Prostate gland (tissue), 2 donors: Measurements from ENCODE around the gene CHST11. TPM values are rescaled to one million over a fixed set of nuclear protein-coding genes. Genes with fewer than 3 reads are reported as not detected.

Experiments
- DNase-seq: peaks from one replicate; pipeline ENCODE4 v3.0.0-alpha.2; 2019; ENCODE audit warnings: low spot score
- H3K27ac ChIP-seq, 2 donors: fragments of 200-600 bp; sonication (generic); 2 replicates each; pipeline ENCODE4 v1.5.1; 2017 to 2019
- H3K27me3 ChIP-seq: fragments of 200-600 bp; sonication (generic); replicated peaks from 2 replicates; pipeline ENCODE4 v1.5.1; 2019; ENCODE audit not compliant: insufficient read depth
- H3K36me3 ChIP-seq, 2 donors: fragments of 200-600 bp; sonication (generic); 1 replicate in 1 of 2; 2 replicates in 1 of 2; pipeline versions ENCODE4 v1.5.1 to v1.8.1; 2017 to 2019
- H3K4me1 ChIP-seq: fragments of 200-600 bp; sonication (generic); replicated peaks from 2 replicates; pipeline ENCODE4 v1.5.1; 2019
- H3K4me3 ChIP-seq, 2 donors: fragments of 200-600 bp; sonication (generic); 2 replicates each; pipeline ENCODE4 v1.5.1; 2017 to 2019
- H3K9me3 ChIP-seq: fragments of 200-600 bp; sonication (generic); 2 replicates; pipeline ENCODE4 v1.5.1; 2017
- CTCF ChIP-seq, 4 experiments: fragments of 200-600 bp in 2 of 4; fragments of 450-650 bp in 2 of 4; sonication (generic) in 2 of 4; IDR thresholded peaks; 1 replicate in 3 of 4; 2 replicates in 1 of 4; pipeline ENCODE4 v1.5.1; 2016 to 2019; ENCODE audit warnings: antibody characterized with exemption in 4 of 4, mild to moderate bottlenecking in 2 of 4, moderate library complexity in 2 of 4
- POLR2A ChIP-seq: fragments of 450-650 bp; IDR thresholded peaks from one replicate; pipeline ENCODE4 v1.6.1; 2016; ENCODE audit warnings: antibody characterized with exemption, mild to moderate bottlenecking
- POLR2AphosphoS5 ChIP-seq: sonication (generic); formaldehyde crosslinking; IDR thresholded peaks from one replicate; pipeline ENCODE4 v1.6.1; 2017; ENCODE audit warnings: antibody characterized with exemption
- WGBS: methylation state at CpG from one replicate; pipeline ENCODE4 v1.1.5; 2018; 5-methylcytosine and 5-hydroxymethylcytosine counted together
- intact Hi-C: fragments of 100-400 bp; cut with DNase I; formaldehyde crosslinking; loops from one replicate; pipeline ENCODE4 v1.14.2; 2022
- total RNA-seq, 2 donors: library from RNA; depleted of rRNA; stranded (reverse); fragments of >200 nt; gene quantifications; one replicate each; pipeline ENCODE4 v1.1.0, GENCODE V29; 2016

Gene CHST11
- total RNA-seq, 2 donors from 2014 or later: 10.4 to 25.4 TPM

DNA sequence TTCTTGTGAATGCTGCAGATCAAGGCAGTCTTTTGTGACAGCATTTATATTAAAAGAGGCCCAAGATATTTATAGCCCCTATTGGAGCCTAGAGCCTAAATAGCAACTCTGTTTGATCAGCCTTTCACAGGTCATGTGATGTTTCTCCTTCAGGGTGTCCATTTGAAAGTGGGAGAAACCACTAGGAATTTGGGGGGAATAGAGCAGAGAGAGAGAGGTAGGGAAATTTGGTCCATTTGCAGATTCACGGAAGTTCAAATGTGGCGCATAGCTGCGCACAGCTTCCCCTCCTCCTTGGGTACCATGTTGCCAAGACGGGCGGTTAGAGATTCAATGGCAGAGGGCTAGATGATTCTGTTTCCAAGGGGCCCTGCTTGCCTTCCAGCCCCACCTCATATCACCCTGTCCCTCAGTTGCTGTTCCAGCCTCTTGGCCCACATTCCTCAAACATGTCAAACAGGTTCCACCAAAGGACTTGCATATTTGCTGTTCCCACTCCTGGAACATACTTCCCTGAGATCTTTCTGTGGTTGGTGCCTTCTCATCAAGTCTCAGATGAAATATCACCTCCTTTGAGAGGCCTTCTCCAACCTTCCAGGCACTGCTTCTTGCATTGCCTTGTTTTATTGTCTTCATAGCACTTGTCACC lies 220.8 kb downstream of the CHST11 start:
- H3K27me3 ChIP-seq: no peaks in the 10 kb centered on the region
- intact Hi-C loops: no loop called here
- no peak overlapping the region for H3K27ac ChIP-seq
- H3K4me1 ChIP-seq: no peaks in the 10 kb centered on the region
- H3K36me3 ChIP-seq: no peaks in the 10 kb centered on the region
- H3K9me3 ChIP-seq: no peaks in the 10 kb centered on the region
- DNase-seq: peak; percentile 21
- WGBS: 83% methylated on average over 5 of the region's 5 CpGs
- TF ChIP-seq POLR2A (no peak), POLR2AphosphoS5 (peak; percentile 34), CTCF (IDR thresholded peaks at IDR 0.05) (no peak)
- no peak overlapping the region for H3K4me3 ChIP-seq

DNA sequence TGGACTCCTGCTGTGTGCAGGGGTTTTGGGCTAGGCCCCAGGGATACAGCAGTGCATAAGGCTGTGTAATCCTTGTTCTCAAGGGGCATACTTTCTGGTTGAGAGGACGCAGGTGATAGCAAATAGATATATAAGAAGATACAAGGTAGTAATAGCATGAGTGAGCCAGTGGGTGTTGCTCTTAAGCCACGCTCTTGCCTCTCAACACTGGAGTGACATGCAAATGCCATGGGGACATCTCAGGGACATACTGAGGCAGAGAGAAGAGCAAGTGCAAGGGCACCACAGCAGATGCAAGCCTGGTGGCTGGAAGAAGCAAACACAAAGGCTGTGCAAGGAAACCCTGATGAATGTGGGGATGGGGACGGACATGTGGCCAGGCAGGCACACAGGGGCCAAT lies 223.3 kb downstream of the CHST11 start:
- intact Hi-C loops: no loop called here
- Histone ChIP-seq H3K9me3 (no peaks in the 10 kb centered on the region), H3K4me1 (no peaks in the 10 kb centered on the region), H3K27me3 (no peaks in the 10 kb centered on the region), H3K36me3 (no peaks in the 10 kb centered on the region), H3K4me3 (no peak overlapping the region), H3K27ac (no peak overlapping the region)
- TF ChIP-seq POLR2AphosphoS5 (no peak), POLR2A (no peak), CTCF (IDR thresholded peaks at IDR 0.05) (no peak)
- 85% methylated on average over 3 of the region's 3 CpGs for WGBS
- no peak for DNase-seq

DNA sequence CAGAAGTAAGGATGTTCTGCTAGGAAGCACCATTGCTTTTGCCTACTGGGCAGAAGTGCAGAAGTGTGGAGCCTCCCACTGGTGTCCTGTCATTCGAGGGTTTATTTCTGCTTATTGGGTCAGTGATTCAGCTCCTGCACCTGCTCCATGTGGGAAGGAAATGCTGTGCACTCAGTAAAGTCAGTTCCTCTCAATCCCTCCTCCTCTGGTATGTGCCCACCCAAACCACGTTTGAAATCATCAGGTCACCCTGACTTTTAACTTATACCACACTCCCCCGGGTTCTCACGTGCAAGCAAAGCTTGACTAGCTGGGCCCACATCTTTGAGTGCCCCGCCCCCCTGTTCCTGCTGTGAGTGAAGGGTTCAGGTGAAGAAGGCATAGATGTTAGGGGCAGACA lies 223.7 kb downstream of the CHST11 start:
- DNase-seq: no peak
- no peak for TF ChIP-seq POLR2A
- no peaks in the 10 kb centered on the region for H3K27me3 ChIP-seq
- no peak overlapping the region for H3K4me3 ChIP-seq
- no peak overlapping the region for H3K27ac ChIP-seq
- H3K4me1 ChIP-seq: no peaks in the 10 kb centered on the region
- H3K36me3 ChIP-seq: no peaks in the 10 kb centered on the region
- no peaks in the 10 kb centered on the region for H3K9me3 ChIP-seq
- 68% methylated on average over 5 of the region's 5 CpGs for WGBS
- intact Hi-C loops: no loop called here

GRCh38 chr12:104681012-104681690 lies 224.4 kb downstream of the CHST11 start:
- TF ChIP-seq POLR2AphosphoS5 (no peak), CTCF (IDR thresholded peaks at IDR 0.05) (no peak), POLR2A (no peak)
- H3K27me3 ChIP-seq: no peaks in the 10 kb centered on the region
- H3K27ac ChIP-seq: no peak overlapping the region
- H3K4me3 ChIP-seq: no peak overlapping the region
- DNase-seq: no peak
- 75% methylated on average over 3 of the region's 3 CpGs for WGBS
- H3K36me3 ChIP-seq: no peaks in the 10 kb centered on the region
- H3K9me3 ChIP-seq: no peaks in the 10 kb centered on the region
- intact Hi-C loops: no loop called here
- H3K4me1 ChIP-seq: no peaks in the 10 kb centered on the region

- 79% methylated on average over 7 of the region's 7 CpGs for WGBS
- Histone ChIP-seq H3K4me3 (no peak overlapping the region), H3K27me3 (no peaks in the 10 kb centered on the region), H3K36me3 (no peaks in the 10 kb centered on the region), H3K4me1 (no peaks in the 10 kb centered on the region), H3K27ac (no peak overlapping the region), H3K9me3 (no peaks in the 10 kb centered on the region)
- DNase-seq: no peak
- no peak for TF ChIP-seq POLR2A
- no peak for TF ChIP-seq CTCF (IDR thresholded peaks at IDR 0.05)
- no peak for TF ChIP-seq POLR2AphosphoS5
- intact Hi-C loops: no loop called here
Observed at GRCh38 chr12:104682790-104683279, 226.1 kb downstream of the CHST11 start.
